Measurements from ENCODE around the gene C1orf174.

The C1orf174 gene

DNA sequence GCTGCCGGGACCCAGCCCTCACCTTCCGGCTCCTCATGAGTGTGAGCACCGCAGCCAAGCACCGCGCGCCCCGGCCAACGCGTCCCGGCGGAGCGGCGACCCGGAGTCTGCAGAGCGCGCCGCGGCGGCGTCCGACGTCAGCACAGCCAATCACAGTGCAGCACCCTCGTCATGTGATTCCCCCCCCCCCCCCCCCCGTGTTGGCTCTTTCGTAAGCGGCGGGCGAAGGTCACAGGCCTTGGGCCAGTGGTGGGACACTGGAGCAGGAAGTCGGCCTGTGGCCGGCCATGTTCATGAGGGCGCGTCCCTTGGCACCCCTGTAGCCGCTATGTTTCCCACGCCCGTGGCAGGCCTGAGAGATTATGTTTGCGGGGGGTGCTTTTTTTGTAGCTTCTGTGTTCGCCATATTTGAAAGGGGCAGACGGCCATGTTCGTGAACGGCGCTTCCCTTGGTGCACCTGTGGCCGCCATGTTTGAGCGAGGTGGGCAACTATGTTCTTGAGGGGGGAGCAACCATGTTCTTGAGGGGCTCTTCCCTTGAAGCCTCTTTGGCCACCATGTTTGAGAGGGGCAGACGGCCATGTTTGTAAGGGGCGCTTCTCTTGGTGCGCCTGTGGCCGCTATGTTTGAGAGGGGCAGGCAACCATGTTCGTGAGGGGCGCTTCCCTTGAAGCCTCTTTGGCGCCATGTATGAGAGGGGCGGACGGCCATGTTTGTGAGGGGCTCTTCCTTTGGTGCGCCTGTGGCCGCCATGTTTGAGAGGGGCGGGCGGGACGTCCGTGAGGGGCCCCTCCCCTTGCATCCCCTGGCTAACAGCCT, at the start of gene C1orf174:
C1orf174 (minus strand) TSS at position 123 of the 819 bp plus-strand sequence; CDS start at position 37, 86 bp downstream.
- Histone ChIP-seq H2AFZ (ENCODE audit: low read length, unreplicated experiment) (peak within 1 kb of the TSS; percentile 96), H3K27ac (ENCODE audit: low read depth, low read length) (peak within 1 kb of the TSS; percentile 92), H3K4me3 (ENCODE audit: low read depth, low read length) (peak within 1 kb of the TSS; percentile 91), H3K79me2 (ENCODE audit: control insufficient read depth, insufficient read depth, low read length, unreplicated experiment) (peaks cover 46% of the 10 kb centered on the region), H3K36me3 (ENCODE audit: insufficient read depth, low read length) (no peaks in the 10 kb centered on the region), H3K4me1 (ENCODE audit: control insufficient read depth, insufficient read depth, low read length, unreplicated experiment) (peaks cover 8% of the 10 kb centered on the region), H3K27me3 (ENCODE audit: insufficient read depth, low read length) (no peaks in the 10 kb centered on the region)

DNA sequence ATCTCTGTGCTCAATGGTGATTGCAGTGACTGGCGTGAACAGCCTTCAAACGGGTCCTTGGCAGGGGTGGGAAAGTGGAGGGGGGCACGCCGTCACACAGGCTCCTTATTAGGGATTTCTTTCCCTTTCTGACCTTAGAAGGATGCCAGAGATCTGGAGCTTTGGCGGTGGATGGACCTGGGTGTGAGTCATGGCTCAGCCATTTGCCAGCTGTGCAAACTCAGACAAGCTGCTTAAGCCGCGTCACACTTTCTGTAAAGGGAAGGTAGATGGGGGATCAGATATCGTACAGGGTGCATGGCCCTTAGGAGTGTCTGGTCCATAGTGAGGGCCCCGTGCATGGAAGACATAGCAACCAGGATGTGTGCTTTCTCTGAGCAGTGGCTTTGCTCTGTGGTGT, 48.3 kb upstream of the C1orf174 start:
- no peaks in the 10 kb centered on the region for H3K4me1 ChIP-seq (ENCODE audit: control insufficient read depth, insufficient read depth, low read length, unreplicated experiment)
- no peaks in the 10 kb centered on the region for H3K27me3 ChIP-seq (ENCODE audit: insufficient read depth, low read length)
- no peak overlapping the region for H3K4me3 ChIP-seq (ENCODE audit: low read depth, low read length)
- H2AFZ ChIP-seq (ENCODE audit: low read length, unreplicated experiment): no peak overlapping the region
- no peak overlapping the region for H3K27ac ChIP-seq (ENCODE audit: low read depth, low read length)
- no peaks in the 10 kb centered on the region for H3K36me3 ChIP-seq (ENCODE audit: insufficient read depth, low read length)
- H3K79me2 ChIP-seq (ENCODE audit: control insufficient read depth, insufficient read depth, low read length, unreplicated experiment): no peaks in the 10 kb centered on the region

DNA sequence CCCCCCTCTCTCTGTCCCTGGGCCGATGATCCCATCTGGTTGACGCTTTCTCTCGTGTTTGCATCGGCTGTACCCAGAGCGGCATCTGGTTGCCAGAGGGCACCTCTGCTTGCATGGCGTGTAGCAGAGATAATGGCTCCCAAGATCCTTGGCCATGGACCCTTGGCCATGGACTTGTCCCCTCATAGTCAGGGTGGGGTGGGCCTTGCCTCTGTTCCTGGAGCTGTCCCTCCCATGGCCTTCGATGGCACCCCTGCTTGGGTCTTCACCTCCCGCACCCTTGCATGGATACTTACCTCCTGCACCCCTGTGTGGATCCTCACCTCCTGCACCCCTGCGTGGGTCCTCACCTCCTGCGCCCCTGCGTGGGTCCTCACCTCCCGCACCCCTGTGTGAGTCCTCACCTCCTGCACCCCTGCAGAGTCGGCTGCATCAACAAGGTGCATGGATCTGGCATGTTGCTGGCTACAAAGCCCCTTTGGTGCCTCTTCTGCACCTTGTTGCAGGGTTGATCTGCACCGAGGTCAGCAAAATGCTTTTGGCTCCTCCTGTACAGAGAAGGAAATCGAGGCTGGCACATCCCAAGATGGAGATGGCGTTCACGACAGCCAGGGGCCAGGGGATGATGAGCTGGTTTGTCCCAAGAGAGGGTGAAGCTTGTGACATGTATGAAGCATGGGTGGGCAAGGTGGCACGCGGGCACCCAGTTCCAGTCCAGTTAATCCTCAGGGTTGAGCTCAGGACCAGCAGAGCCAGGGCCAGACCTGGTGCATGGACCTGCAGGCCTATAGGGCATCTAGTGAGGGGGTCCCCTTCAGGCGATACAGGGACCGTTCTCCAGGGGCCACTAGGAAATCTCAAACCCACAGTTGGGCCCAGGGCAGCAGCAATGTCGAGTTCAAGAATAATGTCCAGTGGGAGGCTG, 46.1 kb upstream of the C1orf174 start:
- Histone ChIP-seq H3K4me1 (ENCODE audit: control insufficient read depth, insufficient read depth, low read length, unreplicated experiment) (no peaks in the 10 kb centered on the region), H3K4me3 (ENCODE audit: low read depth, low read length) (no peak overlapping the region), H3K27ac (ENCODE audit: low read depth, low read length) (no peak overlapping the region), H3K27me3 (ENCODE audit: insufficient read depth, low read length) (no peaks in the 10 kb centered on the region), H3K36me3 (ENCODE audit: insufficient read depth, low read length) (no peaks in the 10 kb centered on the region), H2AFZ (ENCODE audit: low read length, unreplicated experiment) (no peak overlapping the region), H3K79me2 (ENCODE audit: control insufficient read depth, insufficient read depth, low read length, unreplicated experiment) (no peaks in the 10 kb centered on the region)

DNA sequence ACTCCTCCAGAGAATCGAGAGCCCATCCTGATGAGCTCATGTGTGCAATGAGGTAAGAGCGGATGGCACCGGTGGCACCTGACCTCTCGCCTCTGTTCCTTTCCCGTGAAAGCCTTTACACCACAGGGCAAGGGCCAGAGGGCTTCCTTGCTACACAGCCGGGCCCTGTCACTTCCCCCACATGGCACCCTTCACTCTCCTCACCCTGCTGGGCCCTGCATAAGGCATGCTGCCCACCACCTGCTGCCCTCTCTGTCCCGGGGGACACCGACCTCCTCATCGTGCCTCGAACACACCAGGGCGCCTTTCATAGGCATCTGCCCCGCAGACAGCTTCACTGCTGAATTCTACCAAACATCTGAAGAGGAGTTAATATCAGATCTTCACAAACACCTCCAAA, 45.1 kb upstream of the C1orf174 start:
- H3K27me3 ChIP-seq (ENCODE audit: insufficient read depth, low read length): no peaks in the 10 kb centered on the region
- no peak overlapping the region for H3K4me3 ChIP-seq (ENCODE audit: low read depth, low read length)
- H2AFZ ChIP-seq (ENCODE audit: low read length, unreplicated experiment): no peak overlapping the region
- H3K4me1 ChIP-seq (ENCODE audit: control insufficient read depth, insufficient read depth, low read length, unreplicated experiment): no peaks in the 10 kb centered on the region
- no peaks in the 10 kb centered on the region for H3K79me2 ChIP-seq (ENCODE audit: control insufficient read depth, insufficient read depth, low read length, unreplicated experiment)
- no peaks in the 10 kb centered on the region for H3K36me3 ChIP-seq (ENCODE audit: insufficient read depth, low read length)
- no peak overlapping the region for H3K27ac ChIP-seq (ENCODE audit: low read depth, low read length)

DNA sequence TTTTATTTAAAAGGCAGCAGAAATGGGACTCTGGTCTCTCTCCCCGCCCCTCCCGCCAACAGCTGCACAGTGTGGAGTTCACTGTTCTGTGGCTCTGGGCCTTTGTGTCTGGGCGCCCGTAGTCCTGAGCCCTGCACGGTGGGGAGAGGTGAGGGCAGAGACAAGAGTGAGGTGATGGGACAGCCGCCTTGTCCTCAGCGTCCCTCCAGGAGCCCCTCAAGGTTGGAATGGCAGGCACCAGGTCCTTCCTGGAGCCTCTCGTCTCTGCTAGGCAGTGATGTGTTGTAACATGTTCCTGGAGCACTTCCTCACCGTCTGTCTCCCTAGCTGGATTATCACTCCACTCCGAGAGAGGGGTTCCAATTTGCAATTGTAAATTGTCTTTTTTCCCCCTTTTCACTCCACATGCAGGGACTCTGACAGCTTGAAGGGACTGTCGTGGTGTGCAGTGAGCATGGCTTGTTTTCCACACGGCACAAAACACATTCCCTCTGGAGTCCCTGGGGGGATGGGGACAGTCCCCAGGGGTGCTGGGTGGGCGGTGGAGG, 44.6 kb upstream of the C1orf174 start:
- Histone ChIP-seq H3K4me1 (ENCODE audit: control insufficient read depth, insufficient read depth, low read length, unreplicated experiment) (no peaks in the 10 kb centered on the region), H3K27me3 (ENCODE audit: insufficient read depth, low read length) (no peaks in the 10 kb centered on the region), H3K36me3 (ENCODE audit: insufficient read depth, low read length) (no peaks in the 10 kb centered on the region), H3K27ac (ENCODE audit: low read depth, low read length) (no peak overlapping the region), H3K79me2 (ENCODE audit: control insufficient read depth, insufficient read depth, low read length, unreplicated experiment) (no peaks in the 10 kb centered on the region), H2AFZ (ENCODE audit: low read length, unreplicated experiment) (no peak overlapping the region), H3K4me3 (ENCODE audit: low read depth, low read length) (no peak overlapping the region)

DNA sequence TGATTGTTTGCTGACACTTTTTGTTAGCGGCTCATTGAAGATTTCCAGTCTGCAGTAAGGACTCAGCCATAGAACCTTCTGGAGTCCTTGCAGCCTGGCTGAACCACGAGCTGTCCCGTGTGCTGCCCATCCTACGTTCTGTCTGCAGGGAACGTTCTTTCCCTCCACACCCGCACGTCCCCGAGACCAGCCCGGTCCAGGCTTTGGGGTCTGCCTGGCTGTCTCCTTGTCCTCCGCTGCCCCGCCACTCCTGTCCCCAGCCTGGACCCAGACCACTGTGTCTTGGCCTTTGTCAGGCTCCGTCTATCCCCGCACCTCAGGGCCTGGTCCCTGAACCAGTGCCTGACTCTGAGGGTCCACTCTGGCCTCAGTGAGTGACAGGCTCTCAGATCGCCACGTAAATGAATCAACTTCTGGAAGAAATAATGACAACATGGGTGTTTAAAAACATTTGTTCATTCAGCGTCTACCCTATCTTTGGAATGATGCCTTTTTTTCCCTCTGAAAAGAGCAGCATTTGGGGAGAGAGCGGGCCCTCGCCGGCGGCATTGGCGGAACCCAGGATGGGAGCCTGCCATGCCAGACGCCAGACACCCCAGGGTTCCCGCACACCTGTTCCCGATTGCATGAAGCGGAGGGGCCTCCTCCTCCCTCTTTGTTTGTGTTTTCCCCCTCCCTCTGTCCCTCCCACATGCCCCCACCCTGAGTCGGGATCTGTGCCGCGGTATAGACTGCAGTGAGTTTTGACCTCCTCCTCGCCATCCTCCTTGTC, 43.9 kb upstream of the C1orf174 start:
- H3K4me1 ChIP-seq (ENCODE audit: control insufficient read depth, insufficient read depth, low read length, unreplicated experiment): no peaks in the 10 kb centered on the region
- no peaks in the 10 kb centered on the region for H3K27me3 ChIP-seq (ENCODE audit: insufficient read depth, low read length)
- H3K27ac ChIP-seq (ENCODE audit: low read depth, low read length): no peak overlapping the region
- H2AFZ ChIP-seq (ENCODE audit: low read length, unreplicated experiment): no peak overlapping the region
- H3K79me2 ChIP-seq (ENCODE audit: control insufficient read depth, insufficient read depth, low read length, unreplicated experiment): no peaks in the 10 kb centered on the region
- no peak overlapping the region for H3K4me3 ChIP-seq (ENCODE audit: low read depth, low read length)
- H3K36me3 ChIP-seq (ENCODE audit: insufficient read depth, low read length): no peaks in the 10 kb centered on the region

DNA sequence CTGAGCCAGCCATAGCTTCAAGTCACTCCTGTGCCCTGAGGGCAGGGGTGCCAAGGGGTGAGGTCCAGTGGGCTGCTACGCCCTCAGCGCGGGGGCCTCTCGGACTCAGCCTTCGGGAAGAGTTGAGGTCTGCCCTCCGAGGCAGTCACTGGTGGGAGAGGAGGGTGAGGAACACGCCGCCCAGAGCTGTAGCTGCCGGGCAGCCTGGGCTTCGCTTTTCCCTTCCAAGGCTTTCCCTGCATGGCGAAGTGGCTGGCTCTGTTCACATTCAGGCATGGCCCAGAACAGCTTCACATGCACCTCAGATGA, 43.0 kb upstream of the C1orf174 start:
- H3K79me2 ChIP-seq (ENCODE audit: control insufficient read depth, insufficient read depth, low read length, unreplicated experiment): no peaks in the 10 kb centered on the region
- no peaks in the 10 kb centered on the region for H3K36me3 ChIP-seq (ENCODE audit: insufficient read depth, low read length)
- H3K27ac ChIP-seq (ENCODE audit: low read depth, low read length): no peak overlapping the region
- H3K4me3 ChIP-seq (ENCODE audit: low read depth, low read length): no peak overlapping the region
- H2AFZ ChIP-seq (ENCODE audit: low read length, unreplicated experiment): no peak overlapping the region
- H3K4me1 ChIP-seq (ENCODE audit: control insufficient read depth, insufficient read depth, low read length, unreplicated experiment): no peaks in the 10 kb centered on the region
- H3K27me3 ChIP-seq (ENCODE audit: insufficient read depth, low read length): no peaks in the 10 kb centered on the region

DNA sequence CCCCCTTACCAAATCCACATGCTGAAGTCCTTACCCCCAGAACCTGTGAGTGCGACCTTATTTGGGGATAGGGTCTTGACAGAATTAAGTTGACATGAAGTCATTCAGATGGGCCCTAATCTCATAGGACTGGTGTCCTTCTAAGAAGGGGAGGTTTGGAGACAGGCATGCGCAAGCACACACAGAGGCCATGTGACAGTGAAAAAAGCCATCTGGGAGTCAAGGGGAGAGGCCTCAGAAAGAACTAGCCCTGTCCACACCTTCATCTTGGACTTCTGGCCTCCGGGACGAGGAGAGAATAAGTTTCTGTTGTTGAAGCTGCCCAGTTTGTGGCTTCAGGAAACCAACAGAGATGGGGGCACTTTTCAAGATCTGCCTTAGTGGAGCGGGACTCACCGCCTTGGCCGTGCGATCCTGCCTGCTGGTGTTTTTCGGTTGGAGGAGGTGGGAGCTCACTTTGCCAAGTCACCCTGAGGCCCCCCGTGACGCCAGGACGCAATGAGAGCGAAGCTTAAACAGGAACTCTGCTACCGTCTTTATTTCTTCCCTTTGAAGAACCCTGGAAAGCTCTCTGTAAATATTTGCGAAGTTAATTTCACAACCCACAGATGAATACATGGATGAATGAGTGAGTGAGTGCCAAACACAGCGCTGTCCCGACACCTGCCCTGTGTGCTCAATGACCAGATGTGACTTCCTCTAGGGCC, 42.5 kb upstream of the C1orf174 start:
- H3K27me3 ChIP-seq (ENCODE audit: insufficient read depth, low read length): no peaks in the 10 kb centered on the region
- no peak overlapping the region for H2AFZ ChIP-seq (ENCODE audit: low read length, unreplicated experiment)
- H3K79me2 ChIP-seq (ENCODE audit: control insufficient read depth, insufficient read depth, low read length, unreplicated experiment): no peaks in the 10 kb centered on the region
- H3K4me1 ChIP-seq (ENCODE audit: control insufficient read depth, insufficient read depth, low read length, unreplicated experiment): no peaks in the 10 kb centered on the region
- no peak overlapping the region for H3K4me3 ChIP-seq (ENCODE audit: low read depth, low read length)
- no peak overlapping the region for H3K27ac ChIP-seq (ENCODE audit: low read depth, low read length)
- H3K36me3 ChIP-seq (ENCODE audit: insufficient read depth, low read length): no peaks in the 10 kb centered on the region

DNA sequence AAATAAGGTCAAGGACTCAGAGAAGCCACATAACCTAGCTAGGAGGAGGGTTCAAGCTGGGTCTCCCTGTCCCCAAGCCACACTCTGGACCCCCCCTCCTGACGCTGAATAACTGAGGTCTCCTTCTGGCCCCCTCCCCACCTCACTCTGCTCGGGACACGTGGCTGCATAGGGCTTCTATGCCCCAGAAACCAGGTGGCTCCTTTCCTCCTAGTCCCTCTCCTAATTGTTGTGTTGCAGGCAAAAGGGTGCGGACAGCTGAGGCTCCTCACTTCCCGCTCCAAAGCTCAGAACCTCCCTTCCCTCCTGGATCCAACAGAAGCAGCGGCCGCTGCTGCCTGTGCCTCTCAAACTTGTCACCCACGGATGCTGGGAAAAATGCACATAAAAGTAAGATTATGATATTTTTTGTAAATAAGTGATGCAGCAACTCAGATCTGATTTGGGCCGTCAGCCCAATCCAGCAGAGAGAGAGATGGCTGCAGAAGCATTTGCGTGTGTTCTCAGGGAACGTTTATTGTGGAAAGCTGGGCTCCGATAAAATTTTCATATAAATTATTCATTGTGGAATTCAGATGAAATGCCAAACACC, 40.8 kb upstream of the C1orf174 start:
- H3K36me3 ChIP-seq (ENCODE audit: insufficient read depth, low read length): no peaks in the 10 kb centered on the region
- no peaks in the 10 kb centered on the region for H3K27me3 ChIP-seq (ENCODE audit: insufficient read depth, low read length)
- no peak overlapping the region for H3K4me3 ChIP-seq (ENCODE audit: low read depth, low read length)
- no peaks in the 10 kb centered on the region for H3K4me1 ChIP-seq (ENCODE audit: control insufficient read depth, insufficient read depth, low read length, unreplicated experiment)
- no peak overlapping the region for H3K27ac ChIP-seq (ENCODE audit: low read depth, low read length)
- H3K79me2 ChIP-seq (ENCODE audit: control insufficient read depth, insufficient read depth, low read length, unreplicated experiment): no peaks in the 10 kb centered on the region
- H2AFZ ChIP-seq (ENCODE audit: low read length, unreplicated experiment): no peak overlapping the region

Data from ACC112 (cell line).